H1 (cell line): ENCODE results near the gene RIN1. TPM values are rescaled to one million over a fixed set of nuclear protein-coding genes. Genes with fewer than 3 reads are reported as not detected.
A peak's percentile ranks its signal among the peaks of the same experiment; 100 is the strongest.

Source experiments
- ASH2L ChIP-seq: fragments of 200-600, 300-600 bp; sonication (generic); IDR thresholded peaks from one replicate; pipeline ENCODE4 v1.7.1; 2017; ENCODE audit warnings: low read length
- BCL11A ChIP-seq, 2 experiments: IDR thresholded peaks; one replicate each; pipeline ENCODE4 v1.6.1; 2011; ENCODE audit warnings: low read depth in 2 of 2, low read length in 2 of 2, mild to moderate bottlenecking in 2 of 2
- BRCA1 ChIP-seq: IDR thresholded peaks from 2 replicates; pipeline ENCODE4 v1.6.1; 2012; ENCODE audit warnings: low read depth, low read length, improper control_type of control experiment
- CBX5 ChIP-seq: fragments of 300-800, 300-1000 bp; sonication (generic); IDR thresholded peaks from 2 replicates; pipeline ENCODE4 v1.7.1; 2016; ENCODE audit warnings: antibody characterized with exemption, low read length, low read depth
- CBX8 ChIP-seq: fragments of 300-800, 300-1000 bp; sonication (generic); IDR thresholded peaks from 2 replicates; pipeline ENCODE4 v1.7.1; 2016; ENCODE audit warnings: low read depth, low read length, borderline replicate concordance
- CHD2 ChIP-seq: IDR thresholded peaks from 2 replicates; pipeline ENCODE4 v1.6.1; 2012; ENCODE audit warnings: low read length, improper control_type of control experiment
- TAF1 ChIP-seq: IDR thresholded peaks from 2 replicates; pipeline ENCODE4 v1.6.1; 2011; ENCODE audit warnings: mild to moderate bottlenecking, low read depth, low read length
- polyA plus RNA-seq, 7 experiments: library from polyadenylated mRNA; depleted of rRNA in 3 of 7; stranded (reverse) in 5 of 7; unstranded in 2 of 7; fragments of >200 nt in 5 of 7; fragments of 200-250 nt in 2 of 7; gene quantifications; 1 replicate in 5 of 7; 2 replicates in 1 of 7; 4 replicates in 1 of 7; pipeline versions ENCODE4 v1.2.1 to v1.2.3, GENCODE V29; 2011 to 2013; ENCODE audit warnings: missing spikeins in 2 of 7, mixed read lengths in 2 of 7
- total RNA-seq: library from RNA; stranded (reverse); fragmentation: NEBNext Ultra II Directional; extraction: Animal tissue kit (Norgen Biotek cat#: 25700); gene quantifications from 2 replicates; pipeline ENCODE4 v1.2.1, GENCODE V29; 2021
- TF ChIP-seq, protein P1 (sequence below): IDR thresholded peaks from 2 replicates; pipeline ENCODE4 v1.6.1; 2012; ENCODE audit warnings: inconsistent platforms
- TF ChIP-seq, protein P2 (sequence below): IDR thresholded peaks from 2 replicates; pipeline ENCODE4 v1.6.1; 2011; ENCODE audit warnings: low read length, improper control_type of control experiment
- TF ChIP-seq, protein P3 (sequence below): fragments of 300-600 bp; sonication (generic); IDR thresholded peaks from 2 replicates; pipeline ENCODE4 v1.7.1; 2012; ENCODE audit warnings: low read length, moderate library complexity, mild to moderate bottlenecking, inconsistent platforms; ENCODE audit not compliant: insufficient replicate concordance

RIN1 gene
- total and polyA plus RNA-seq, 2 of the 8 experiments (the other 6 are each of a cell fraction or from before 2014, with no cell fraction given), result 2.5 to 5.4 TPM

DNA sequence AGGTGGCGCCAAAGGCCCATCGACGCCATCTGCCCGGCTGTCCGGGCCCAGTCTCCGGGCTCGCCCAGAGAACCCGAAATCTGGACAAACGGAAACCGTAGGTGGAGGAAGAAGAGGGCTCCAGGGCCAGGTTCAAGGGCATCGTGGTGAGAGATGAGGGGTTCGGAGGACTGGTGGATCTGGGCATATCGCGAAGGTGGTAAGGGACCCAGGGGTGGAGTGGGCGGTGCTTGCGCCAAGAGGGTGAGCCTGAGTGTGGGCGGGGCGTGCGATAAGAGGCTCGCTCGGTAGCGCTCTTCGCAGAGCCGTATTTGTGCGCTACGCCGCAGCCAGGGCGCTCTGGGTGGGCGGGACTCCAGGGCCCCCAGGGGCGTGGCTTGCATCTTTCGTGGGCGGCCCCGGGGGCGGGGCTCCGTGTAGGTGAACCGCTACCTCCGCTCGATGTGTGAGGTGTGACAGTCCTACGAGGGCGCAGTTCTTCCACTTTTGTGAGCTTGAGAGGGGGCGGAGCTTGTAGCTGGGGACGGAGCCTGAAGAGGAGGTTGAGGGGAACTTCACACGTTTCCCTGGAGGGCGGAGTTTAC, 24.2 kb downstream of the RIN1 start (continued):
- TF ChIP-seq TAF1 (peak; percentile 39; the same call in 1 of the 2 replicates), BCL11A (IDR thresholded peaks at IDR 0.05; ENCODE audit: low read depth in 2 of 2, low read length in 2 of 2) (no peak), CBX8 (no peak), ASH2L (no peak), BRCA1 (no peak), CBX5 (no peak), CHD2 (no peak)
- TF ChIP-seq, protein P1, sequence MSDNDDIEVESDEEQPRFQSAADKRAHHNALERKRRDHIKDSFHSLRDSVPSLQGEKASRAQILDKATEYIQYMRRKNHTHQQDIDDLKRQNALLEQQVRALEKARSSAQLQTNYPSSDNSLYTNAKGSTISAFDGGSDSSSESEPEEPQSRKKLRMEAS, result peak; percentile 83
- TF ChIP-seq, protein P2, sequence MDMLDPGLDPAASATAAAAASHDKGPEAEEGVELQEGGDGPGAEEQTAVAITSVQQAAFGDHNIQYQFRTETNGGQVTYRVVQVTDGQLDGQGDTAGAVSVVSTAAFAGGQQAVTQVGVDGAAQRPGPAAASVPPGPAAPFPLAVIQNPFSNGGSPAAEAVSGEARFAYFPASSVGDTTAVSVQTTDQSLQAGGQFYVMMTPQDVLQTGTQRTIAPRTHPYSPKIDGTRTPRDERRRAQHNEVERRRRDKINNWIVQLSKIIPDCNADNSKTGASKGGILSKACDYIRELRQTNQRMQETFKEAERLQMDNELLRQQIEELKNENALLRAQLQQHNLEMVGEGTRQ, result no peak
- TF ChIP-seq, protein P3, sequence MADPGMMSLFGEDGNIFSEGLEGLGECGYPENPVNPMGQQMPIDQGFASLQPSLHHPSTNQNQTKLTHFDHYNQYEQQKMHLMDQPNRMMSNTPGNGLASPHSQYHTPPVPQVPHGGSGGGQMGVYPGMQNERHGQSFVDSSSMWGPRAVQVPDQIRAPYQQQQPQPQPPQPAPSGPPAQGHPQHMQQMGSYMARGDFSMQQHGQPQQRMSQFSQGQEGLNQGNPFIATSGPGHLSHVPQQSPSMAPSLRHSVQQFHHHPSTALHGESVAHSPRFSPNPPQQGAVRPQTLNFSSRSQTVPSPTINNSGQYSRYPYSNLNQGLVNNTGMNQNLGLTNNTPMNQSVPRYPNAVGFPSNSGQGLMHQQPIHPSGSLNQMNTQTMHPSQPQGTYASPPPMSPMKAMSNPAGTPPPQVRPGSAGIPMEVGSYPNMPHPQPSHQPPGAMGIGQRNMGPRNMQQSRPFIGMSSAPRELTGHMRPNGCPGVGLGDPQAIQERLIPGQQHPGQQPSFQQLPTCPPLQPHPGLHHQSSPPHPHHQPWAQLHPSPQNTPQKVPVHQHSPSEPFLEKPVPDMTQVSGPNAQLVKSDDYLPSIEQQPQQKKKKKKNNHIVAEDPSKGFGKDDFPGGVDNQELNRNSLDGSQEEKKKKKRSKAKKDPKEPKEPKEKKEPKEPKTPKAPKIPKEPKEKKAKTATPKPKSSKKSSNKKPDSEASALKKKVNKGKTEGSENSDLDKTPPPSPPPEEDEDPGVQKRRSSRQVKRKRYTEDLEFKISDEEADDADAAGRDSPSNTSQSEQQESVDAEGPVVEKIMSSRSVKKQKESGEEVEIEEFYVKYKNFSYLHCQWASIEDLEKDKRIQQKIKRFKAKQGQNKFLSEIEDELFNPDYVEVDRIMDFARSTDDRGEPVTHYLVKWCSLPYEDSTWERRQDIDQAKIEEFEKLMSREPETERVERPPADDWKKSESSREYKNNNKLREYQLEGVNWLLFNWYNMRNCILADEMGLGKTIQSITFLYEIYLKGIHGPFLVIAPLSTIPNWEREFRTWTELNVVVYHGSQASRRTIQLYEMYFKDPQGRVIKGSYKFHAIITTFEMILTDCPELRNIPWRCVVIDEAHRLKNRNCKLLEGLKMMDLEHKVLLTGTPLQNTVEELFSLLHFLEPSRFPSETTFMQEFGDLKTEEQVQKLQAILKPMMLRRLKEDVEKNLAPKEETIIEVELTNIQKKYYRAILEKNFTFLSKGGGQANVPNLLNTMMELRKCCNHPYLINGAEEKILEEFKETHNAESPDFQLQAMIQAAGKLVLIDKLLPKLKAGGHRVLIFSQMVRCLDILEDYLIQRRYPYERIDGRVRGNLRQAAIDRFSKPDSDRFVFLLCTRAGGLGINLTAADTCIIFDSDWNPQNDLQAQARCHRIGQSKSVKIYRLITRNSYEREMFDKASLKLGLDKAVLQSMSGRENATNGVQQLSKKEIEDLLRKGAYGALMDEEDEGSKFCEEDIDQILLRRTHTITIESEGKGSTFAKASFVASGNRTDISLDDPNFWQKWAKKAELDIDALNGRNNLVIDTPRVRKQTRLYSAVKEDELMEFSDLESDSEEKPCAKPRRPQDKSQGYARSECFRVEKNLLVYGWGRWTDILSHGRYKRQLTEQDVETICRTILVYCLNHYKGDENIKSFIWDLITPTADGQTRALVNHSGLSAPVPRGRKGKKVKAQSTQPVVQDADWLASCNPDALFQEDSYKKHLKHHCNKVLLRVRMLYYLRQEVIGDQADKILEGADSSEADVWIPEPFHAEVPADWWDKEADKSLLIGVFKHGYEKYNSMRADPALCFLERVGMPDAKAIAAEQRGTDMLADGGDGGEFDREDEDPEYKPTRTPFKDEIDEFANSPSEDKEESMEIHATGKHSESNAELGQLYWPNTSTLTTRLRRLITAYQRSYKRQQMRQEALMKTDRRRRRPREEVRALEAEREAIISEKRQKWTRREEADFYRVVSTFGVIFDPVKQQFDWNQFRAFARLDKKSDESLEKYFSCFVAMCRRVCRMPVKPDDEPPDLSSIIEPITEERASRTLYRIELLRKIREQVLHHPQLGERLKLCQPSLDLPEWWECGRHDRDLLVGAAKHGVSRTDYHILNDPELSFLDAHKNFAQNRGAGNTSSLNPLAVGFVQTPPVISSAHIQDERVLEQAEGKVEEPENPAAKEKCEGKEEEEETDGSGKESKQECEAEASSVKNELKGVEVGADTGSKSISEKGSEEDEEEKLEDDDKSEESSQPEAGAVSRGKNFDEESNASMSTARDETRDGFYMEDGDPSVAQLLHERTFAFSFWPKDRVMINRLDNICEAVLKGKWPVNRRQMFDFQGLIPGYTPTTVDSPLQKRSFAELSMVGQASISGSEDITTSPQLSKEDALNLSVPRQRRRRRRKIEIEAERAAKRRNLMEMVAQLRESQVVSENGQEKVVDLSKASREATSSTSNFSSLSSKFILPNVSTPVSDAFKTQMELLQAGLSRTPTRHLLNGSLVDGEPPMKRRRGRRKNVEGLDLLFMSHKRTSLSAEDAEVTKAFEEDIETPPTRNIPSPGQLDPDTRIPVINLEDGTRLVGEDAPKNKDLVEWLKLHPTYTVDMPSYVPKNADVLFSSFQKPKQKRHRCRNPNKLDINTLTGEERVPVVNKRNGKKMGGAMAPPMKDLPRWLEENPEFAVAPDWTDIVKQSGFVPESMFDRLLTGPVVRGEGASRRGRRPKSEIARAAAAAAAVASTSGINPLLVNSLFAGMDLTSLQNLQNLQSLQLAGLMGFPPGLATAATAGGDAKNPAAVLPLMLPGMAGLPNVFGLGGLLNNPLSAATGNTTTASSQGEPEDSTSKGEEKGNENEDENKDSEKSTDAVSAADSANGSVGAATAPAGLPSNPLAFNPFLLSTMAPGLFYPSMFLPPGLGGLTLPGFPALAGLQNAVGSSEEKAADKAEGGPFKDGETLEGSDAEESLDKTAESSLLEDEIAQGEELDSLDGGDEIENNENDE, result no peak
